Measurements from ENCODE around the gene SEMA6D.
"Not testable (repeated sequence)": the region's sequence is repeated elsewhere in the genome, so short reads cannot be mapped to it uniquely, and the experiment has no call there.

SEMA6D gene

DNA sequence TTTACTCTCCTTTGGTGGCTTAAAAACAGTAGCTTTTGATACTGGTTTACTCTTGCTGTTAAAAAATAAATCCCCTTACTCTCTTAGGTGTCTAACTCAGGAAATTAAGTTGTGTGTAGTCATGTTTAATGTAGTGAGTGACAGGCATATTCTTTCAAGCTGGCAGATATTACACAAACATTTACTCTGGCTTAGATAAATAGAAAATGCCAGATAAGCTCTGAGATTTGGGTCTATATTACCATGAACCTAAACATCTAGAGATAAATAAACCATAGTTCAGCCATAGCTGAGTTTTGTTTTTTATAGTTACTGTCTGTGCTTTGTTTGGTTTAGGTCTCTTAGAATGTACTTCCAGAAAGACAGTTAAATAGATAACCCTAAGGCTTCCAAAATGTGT, 2.4 kb downstream of the SEMA6D start:
- no peak for DNase-seq

DNA sequence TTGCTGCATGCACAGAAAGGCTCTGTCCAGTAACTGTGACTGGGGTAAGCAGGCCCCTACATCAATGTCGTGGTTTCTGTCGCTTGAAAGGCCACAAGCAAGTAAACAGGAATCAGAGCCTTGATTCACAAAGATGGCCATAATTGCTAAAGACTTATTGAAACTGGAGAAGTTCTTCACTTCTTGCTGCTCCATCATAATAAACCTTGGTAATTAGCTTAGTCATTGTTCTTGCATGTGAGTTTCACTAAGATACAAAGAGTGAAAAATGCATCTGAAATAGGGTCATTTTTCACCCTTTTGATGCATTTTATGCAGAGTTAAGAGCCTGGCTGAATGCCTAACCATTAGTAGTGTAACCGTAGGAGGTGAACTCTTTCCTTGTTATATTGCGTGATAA, 3.2 kb downstream of the SEMA6D start:
- no peak for DNase-seq

DNA sequence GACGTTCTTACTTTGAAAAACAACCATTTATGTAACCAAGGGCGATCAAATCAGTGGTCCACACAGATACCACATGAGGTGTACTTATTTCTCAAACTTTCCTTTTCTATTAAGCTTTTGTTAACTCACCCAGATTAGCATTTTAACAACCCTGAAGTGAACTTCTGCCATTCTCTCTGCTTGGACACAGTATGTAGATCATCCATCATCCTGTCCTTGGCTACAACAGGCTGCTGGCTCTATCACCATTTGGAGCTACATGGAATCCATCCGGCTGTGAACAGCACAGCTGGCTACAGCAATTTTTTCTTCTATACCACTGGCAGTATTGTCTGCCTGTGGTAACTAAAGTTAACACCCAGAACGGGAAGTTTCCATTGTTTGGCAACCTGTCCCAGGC, 4.4 kb downstream of the SEMA6D start:
- DNase-seq: no peak

DNA sequence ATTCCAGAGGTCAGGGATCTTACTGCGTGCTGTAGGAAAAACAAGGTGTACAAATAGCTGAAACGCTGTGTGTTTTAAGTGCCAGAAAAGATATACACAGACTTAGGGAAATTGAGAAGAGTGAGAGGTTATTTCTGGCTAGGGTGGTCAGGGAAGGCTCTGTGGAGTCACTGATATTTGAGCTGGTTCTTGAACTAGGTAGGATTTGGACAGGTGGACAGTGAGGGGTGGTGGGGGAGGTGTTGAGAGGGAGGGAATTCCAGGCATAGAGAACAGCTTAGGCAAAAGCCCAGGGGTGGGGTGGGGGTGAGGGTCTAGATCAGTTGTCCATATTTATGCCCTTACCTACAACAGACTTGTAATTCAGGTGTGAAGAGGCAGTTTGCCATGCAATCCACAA, 7.0 kb downstream of the SEMA6D start:
- DNase-seq: no peak

DNA sequence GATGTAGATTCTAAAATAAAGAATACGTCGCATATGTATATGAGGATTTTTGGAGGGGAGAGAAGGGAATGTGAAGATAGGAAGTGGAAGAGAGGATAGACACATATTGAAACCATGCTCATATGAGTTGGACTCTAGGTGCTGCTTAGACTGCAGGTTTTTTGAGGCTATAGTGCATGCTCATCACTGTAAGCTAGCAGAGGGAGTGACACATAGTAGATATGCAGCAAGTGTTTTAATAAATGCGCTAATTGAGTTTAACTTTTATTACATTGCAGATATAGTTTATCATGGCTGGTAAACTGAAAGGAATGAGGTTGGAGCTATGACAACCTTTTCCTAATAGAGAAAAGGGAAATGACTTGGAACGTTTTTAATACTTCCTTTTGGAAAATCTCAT, 7.7 kb downstream of the SEMA6D start:
- no peak for DNase-seq

DNA sequence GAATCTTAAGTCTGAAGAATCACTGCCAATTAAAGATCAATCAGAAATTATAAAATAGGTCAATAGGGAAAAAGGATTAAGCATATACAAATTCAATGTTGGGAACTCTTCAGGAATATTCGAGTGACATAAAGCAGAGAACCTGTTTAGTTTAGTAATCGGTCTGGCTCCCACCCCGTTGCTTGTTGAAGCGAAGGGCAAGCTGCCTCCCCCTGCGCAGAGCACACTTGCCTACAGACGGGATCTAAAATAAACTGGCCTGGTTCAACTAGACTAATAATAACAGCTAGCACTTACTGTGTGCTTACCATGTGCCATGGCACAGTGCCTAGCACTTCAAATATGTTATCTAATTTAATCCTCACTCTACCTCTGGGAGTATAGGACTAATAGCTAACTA, 8.6 kb downstream of the SEMA6D start:
- DNase-seq: no peak

DNA sequence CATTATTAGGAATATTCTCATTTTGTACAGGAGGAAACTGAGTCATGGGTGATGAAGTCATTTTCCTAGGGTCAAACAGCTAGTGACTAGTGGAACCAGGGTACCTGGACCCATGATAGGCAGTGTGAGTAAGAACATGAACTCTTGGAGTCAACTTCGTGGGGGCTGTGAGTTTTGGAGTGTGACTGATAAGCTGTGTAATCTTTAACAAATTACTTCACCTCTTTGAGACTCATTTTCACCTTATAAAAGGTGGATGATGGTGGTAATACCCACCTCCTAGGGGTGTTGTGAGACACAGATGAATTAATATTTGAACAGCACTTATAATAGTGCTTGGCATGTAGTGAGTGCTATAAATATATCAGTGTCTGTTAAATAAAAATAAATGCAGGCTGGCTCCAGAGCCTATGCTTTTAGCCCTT, 9.1 kb downstream of the SEMA6D start:
- no peak for DNase-seq

DNA sequence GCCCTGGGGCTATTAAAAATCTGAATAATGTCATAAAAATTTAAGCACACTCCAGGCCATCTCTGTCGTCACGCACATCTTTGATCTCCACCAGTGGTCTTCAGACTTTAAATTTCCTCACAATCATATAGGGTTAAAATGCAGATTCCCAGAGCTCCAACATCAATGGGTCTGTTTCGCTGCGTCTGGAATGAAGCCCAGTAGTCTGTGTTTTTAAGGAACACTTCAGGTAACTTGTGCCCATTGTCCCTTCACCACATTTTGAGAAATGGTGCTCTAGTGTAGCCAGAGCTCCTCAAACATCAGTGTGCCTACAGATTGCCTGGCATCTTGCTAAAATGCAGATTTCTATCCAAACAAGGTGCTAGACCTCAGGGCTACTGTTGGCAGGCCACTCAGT, 9.8 kb downstream of the SEMA6D start:
- no peak for DNase-seq

DNA sequence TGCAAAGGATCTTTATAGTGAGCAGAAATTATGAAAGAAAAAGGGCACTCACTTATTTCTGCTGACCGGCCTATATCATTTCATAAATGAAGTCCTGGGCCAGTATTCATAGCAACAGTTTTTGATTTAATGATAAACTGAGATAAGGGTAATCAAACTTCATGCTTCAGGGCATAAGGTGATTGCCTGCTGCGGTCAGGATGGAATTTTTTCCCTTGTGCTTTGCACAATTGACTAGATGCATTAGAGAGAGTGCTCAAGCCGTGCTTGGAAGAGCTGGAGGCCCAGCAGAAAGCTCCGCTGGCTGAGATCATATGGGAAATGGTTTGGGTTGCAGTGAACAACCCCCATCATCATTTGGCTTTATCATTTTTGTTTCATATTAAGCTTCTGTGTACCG, 10.4 kb downstream of the SEMA6D start:
- no peak for DNase-seq

DNA sequence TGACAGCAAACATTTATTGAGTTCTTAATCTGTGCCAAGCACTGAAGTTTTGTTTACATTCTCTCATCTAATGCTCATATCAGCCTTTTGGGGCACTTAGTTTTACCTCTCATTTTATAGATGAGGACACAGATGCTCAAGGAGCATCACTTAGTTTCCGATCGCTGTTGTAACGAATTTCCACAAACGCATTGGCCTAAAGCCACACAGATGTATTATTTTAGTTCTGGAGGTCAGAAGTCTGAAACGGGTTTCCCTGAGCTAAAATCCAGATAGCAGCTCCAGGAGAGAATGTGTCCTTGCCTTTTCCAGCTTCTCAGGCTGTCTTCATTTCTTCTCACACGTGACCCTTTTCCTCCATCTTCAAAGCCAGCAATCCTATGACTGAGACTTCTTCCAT, 11.1 kb downstream of the SEMA6D start:
- no peak for DNase-seq

DNA sequence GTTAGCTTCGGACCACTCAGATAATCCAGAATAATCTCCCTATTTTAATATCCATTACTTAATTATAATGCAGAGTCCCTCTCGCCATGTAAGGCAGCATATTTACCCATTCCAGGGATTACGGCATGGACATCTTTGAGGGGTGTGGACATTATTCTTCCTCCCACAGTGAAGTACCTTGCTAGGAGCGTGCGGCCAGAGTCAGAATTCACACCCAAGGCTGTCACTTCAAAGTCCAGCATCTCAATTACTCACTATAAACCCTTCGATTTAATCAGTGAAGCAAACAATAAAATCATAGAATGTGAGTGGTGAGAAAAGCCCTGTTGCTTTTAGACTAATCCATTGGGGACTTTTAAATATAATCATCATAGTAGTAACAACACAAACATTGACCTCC, 11.6 kb downstream of the SEMA6D start:
- DNase-seq: no peak

DNA sequence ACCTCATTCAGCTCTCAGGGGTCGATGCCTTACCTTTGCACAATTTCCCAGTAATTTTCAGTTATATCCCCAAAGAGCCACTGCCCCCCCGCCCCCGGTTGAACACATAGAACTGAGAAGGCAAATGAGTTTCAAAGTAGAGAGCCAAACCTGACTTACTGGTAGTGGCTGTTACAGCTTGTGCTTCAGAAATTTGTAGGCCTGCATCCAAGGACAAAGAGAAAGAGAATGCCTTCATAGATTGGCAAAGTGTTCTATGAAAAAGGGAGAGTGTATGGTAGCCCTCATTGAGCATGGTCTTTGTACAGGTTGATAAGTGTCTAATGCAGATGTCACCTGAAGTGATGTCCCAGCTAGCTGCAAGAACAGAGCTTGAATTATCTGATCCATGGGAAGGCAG, 13.9 kb downstream of the SEMA6D start:
- no peak for DNase-seq

DNA sequence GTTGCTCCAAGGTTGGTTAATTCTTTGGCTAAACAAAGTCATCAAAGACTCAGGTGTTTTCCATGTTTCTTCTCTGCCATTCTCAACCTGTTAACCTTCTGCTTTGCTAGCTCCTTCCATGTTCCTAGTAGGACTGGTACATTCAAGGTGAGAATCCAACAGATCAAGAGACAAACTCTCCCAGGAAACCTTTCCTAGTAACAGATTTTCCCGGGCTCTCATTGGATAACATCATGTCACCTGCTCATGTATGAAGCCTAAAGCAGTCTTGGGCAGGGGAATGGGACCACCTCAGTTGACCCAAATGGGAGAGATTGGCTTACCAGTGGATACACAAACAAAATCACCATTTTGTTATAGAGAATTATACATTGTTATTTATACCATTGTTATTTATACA, 14.9 kb downstream of the SEMA6D start:
- no peak for DNase-seq

DNA sequence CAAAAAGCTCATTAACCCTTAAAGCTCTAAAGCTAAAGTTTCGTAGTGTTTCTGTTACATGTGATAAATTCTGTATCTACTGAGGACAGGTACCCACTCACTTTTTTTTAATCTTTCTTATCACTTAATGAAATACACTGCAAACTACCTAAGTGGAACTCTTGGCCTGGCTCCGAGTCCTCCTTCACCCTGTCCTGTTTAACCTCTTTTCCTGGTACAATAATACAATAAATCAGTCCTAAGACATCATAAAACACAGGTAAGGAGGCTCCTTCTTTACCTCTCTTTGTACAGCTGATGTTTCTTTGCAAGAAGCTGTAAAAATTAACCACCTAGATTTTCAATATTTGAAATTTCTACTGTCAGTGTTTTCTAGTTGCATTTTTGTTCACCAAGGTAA, 15.8 kb downstream of the SEMA6D start:
- DNase-seq: no peak

DNA sequence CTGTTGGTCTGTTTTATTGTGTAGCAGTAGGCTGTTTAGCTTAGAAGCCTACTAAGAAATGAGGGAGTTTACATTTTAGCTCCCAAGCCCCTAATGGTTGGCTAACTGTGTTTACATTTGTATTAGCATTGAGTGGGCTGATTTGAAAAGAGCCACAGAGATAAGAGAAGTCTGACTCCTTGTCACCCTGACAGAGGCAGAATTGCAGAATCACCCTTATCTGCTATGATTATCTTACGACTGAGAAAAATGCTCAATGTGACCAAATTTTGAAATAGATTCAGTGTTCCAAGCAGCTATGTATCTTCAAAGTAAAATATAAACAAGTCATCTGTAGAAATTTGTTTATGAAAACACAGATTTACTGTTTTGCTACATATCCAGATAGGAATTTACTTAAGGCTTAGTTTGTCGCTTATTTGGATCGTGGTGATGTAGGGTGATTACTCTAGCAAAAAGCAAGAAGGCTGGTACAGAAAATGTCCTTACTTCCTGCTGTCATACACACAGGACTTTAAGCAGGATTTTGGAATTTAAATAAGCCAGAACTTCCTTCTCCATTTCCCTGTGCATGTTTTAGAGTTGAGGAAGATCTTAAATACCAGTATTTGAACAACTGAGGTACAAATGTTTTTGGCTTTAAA, 19.0 kb downstream of the SEMA6D start:
- no peak for DNase-seq

DNA sequence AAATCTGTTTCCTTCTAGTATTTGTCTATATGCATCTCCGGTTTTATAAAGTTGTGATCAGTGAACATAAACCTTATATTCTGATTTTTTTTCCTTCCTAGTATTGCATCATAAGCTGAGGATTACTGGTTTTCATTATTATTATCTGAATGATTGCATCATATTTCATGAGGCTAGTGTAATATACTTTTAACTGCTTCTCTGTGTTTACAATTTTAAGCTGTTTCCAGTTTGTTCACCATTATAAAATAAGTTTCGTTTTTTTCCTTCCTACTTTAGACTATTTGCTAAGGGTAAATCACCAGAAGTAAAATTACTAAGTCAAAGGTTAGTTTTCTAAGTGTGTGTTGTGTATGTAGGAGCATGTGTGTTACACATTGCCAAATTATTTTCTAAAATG, 20.2 kb downstream of the SEMA6D start:
- DNase-seq: no peak

DNA sequence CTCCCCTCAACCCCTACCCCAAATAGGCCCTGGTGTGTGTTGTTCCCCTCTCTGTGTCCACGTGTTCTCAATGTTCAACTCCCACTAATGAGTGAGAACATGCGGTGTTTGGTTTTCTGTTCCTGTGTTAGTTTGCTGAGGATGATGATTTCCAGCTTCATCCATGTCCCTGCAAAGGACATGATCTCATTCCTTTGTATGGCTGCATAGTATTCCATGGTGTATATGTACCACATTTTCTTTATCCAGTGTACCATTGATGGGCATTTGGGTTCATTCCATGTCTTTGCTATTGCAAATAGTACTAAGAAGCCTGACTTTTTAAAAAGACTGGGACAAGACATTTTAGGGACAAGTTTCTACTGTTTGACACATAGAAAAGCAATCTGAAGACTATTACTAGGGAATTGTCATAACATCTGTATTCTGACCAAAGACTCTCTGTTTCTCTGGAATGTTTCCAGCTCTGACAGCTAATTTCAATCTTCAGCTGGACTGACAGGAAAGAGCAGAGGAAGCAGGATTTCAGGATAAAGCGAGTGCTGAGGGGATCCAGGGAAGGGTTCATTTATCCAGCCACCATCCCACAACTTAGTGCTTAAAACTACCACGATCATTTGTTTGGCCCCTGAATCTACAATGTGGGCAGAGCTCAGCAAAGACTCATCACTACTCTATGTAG, 21.0 kb downstream of the SEMA6D start:
- not testable (repeated sequence) for DNase-seq

DNA sequence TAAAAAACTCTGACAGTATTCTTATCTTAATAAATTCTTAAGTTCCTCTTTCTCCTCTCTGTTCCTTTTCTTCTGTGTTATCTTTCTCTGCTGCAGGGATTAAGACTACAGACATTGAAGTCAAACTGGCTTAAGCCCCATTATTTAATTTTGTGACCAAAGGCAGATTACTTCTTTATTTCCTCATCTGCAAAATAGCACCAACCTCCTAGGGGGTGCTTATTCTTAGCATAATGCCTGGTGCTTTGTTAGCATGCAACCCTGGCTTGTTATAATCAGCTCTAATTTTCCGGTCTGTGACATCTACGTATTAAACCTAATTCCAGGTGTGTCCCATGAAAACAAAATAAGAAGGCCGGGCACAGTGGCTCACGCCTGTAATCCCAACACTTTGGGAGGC, 23.8 kb downstream of the SEMA6D start:
- DNase-seq: peak in 1 of 2 experiments; percentile 8

DNA sequence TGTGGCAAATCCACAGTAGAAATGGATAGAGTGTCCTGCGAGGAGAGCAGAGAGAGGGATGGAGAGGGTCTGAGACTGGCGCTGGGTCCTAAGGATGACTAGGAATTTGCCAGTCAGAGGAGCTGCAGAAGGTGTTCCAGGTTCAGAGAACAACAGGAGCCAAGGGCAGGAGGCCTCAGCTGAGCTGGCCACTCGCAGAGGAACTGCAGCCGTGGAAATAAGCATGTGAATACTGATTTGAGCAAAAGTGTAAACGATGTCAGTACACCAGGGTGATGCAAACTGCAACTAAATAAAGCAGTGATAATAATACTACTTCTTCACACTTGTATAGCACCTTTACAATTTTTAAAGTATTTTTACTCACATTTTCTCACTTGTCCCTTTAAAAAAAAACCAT, 24.6 kb downstream of the SEMA6D start:
- DNase-seq: no peak

DNA sequence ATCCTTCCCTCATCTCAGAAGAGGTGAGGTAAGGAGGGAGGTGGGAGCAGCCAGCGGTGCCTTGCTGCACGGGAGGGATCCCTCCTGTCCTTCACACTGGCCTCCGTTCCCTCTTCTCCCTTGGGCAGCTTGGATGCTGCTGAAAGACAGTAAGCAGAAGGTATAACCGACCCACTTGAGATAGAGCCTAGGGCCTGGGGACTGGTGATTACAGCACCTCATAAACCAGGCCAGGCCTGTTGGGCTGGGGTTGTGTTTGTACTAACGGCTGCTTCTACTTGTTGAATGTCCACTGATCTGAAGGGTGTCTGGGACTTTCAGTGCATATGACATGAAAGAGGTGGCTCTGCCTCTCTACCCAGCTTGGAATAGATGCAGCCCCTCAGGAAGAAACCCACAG, 25.0 kb downstream of the SEMA6D start:
- DNase-seq: no peak

DNA sequence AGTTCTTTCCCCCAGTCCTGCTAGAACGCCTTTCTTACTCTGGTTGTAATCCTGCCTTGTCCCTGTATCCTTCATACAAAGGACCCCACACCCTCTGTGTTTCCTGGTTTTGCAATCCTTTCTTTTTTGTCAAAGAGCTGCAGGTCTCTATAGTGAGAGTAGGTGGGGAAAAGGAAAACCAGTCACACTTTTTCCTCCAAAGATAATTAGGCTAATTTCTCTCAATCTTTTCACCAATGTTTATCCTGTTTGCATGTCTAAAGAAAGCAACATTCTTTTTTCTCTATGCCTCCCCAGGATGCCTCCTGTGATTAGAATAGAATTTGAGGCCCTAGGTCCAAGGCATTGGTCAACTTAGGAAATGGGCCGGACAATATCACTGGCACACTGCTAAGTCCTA, 25.4 kb downstream of the SEMA6D start:
- no peak for DNase-seq

DNA sequence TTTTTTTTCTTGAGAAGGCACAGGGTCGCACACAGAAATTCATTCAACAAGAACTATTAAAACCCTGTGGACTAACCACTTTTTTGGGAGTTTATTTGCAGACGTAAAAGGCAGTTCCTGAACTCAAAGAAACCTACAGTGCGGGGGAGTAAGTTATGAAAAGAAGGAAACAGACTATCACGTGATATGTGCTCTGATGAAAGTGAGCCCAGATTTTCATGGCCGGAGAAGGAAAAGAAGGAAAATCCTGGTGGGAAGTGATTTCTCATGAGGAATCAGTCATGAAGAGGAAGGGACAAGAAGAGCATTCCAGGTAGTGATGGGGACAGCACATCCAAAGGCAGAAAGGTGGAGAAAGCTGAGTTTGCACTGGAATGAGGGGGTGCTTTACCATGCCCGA, 26.1 kb downstream of the SEMA6D start:
- DNase-seq: no peak

DNA sequence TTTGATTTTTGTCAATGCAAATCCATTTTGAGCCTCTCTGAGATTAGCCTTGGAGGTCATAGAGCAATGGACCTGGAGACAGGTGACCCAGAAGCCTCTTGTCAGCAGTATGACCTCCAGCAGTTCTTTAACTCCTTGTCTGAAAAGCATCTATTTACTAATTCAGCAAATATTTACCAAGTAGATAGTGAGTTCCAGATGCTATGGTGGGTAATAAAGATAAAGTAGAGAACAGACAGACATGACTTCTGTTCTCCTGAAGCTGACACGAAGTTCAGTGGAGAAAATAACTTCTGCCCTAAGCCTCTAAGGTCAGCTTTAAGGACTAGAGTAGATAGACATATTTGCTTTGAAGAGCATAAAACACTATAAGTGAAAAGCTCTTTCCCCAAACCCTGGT, 26.6 kb downstream of the SEMA6D start:
- DNase-seq: no peak

DNA sequence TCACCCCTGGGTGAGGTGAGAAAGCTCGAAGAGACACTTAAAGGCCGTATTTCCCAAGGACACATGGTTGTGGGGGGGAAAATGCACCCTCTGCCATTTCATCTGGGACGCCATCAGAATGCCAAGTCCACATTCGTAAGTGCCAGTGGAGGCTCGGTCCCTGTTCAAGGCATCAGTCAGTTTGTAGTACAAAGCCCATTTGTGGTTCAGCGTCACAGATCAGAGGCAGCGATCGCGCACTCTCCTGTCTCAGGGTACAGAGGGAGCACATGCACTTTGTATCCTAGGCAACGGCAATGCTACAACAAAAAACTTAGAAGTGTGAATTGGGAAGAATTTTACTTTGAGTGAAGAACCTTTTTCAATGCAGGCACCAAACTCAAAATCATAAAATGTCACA, 27.2 kb downstream of the SEMA6D start:
- no peak for DNase-seq

DNA sequence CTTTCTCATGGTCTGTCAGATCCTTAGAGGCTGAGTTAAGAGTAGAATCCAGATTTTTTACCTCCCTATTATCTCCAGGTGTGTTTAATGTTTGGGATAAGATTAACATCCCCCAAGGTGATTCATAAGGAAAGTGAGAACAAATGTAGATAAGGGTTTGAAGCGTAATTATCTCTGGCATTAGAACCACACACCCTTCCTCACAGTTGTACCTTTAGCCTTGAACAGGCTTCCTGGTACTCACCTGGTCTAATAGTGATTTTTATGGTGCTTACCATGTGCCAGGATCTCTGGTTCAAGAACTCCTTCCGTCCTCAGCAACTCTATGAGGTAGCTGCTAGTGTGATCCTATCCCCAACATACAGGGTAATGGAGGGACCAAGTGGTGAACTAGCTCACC, 27.7 kb downstream of the SEMA6D start:
- DNase-seq: no peak
